Measurements from ENCODE around the gene ATP2B1.

GRCh38 chr12:89750389-89751351 is 42.0 kb upstream of the ATP2B1 start:
- TF ChIP-seq GATA3 (IDR thresholded peaks at IDR 0.05; ENCODE audit: low read depth, low read length) = no peak
- no peak for TF ChIP-seq GATA2 (IDR thresholded peaks at IDR 0.05; ENCODE audit: low read depth, low read length)

Measured in SH-SY5Y (cell line).